ENCODE results near the gene CASP6. TPM values are rescaled to one million over a fixed set of nuclear protein-coding genes. Genes with fewer than 3 reads are reported as not detected.
A peak's percentile ranks its signal among the peaks of the same experiment; 100 is the strongest.

CASP6 gene
- total RNA-seq, result 3.8 TPM
- long read RNA-seq, transcript CASP6-201 (7 exons, 1,548 nt), result major isoform, 7 of 10 reads
- long read RNA-seq, partial matches to known transcripts, result 0 of 10 reads
- long read RNA-seq, other reads (novel, unspliced or antisense), result 2 of 10 reads

DNA sequence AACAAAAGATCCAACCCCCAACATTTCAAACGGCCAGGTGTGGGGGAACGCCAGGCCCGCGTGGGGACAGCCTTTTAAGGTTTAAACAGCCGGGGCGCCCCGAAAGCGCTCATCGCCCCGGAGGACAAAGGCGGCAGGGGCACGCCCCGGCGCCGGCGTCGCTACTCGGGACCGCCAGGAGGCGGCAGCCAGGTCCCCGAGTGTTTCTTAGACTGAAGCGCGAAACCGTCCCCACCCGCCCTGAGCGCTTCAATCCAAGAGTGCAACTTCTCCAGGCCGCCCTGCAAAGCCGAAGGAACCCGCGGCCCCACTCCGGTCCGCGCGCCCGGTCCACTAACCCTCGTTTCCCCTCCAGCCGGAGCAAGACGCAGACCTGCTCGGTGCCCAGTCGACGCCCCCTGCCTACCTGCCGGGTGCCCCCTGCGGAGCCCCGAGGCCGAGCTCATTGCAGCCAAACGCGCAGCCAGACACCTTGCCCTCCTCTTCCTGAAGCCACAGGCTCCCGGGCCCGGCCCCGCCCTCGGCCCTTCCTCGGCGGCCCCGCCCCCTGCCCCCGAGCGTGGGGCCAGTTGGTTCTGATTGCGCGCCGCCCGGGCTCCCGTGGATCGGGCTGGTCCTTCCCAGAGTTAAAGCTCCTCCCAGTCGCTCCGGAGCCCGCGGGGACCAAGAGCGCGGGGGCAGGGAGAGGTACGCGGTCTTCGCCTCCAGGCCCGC lies at the start of gene CASP6:
Gene CASP6 (minus strand): TSS at position 496 of the 714 bp plus-strand sequence. CDS start 50 bp downstream, at position 446.
- intact Hi-C loops (cut with DNase I), result loop anchor here (1.0 to 10.0 kb wide), 4 partner anchors 114 to 272 kb away; partner anchors contain the start of genes GAR1 and SEC24B
- peak; percentile 93 for DNase-seq (ENCODE audit: low spot score)

GRCh38 chr4:109752525-109752924 lies 49.3 kb upstream of the CASP6 start:
- DNase-seq (ENCODE audit: low spot score), result no peak
- intact Hi-C loops (cut with DNase I), result no loop called here

DNA sequence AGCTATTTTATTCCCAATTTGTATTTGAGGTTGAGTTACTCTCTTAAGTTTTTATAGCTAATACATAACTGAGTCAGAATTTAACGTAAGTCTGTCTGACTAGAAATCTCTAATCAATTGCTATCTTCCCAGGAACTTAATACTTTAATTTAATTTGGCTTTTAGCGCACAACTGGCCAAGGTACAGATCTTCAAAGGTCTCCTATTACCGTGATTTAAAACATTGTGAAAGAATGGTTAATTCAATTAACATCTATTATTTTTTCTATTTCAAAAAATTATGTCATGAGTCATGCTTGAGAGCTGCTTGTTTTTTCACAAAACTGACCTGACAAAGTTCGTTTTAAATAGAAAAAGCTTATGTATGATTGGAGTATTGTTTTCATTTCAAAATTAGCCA lies 48.6 kb upstream of the CASP6 start:
- intact Hi-C loops (cut with DNase I), result no loop called here
- no peak for DNase-seq (ENCODE audit: low spot score)

- DNase-seq (ENCODE audit: low spot score), result no peak
- intact Hi-C loops (cut with DNase I), result no loop called here
Observed at GRCh38 chr4:109750652-109751244, 47.5 kb upstream of the CASP6 start.

DNA sequence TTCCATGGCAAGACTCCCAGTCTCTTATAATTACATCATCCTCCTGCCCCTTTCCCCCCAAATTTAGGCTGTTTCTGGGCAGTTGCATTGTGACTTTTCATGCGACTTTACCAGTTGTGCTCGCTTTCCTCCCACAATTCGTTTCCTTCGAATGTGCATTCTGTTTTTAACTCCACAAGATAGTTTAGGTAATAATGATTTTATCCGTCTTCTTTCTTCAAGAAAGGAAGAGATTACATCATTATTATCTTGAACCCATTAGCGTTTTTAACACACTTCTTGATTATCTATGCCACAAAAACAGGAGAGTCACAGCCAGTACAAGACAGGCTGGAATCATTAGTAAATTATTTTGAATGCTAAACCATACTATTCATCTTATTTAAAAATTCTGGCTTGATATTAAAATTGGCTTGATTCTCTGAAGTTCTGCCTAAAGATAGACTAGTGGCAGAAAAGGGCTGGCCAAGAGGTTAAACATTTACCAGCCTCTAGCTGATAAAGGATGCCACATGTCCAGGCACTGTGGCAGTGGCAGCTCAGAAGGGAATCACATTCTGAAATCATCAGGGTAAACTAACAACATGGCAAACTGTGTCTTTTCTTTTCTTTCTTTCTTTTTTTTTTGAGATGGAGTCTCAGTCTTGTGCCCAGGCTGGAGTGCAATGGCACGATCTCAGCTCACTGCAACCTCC lies 46.3 kb upstream of the CASP6 start:
- intact Hi-C loops (cut with DNase I), result no loop called here
- DNase-seq (ENCODE audit: low spot score), result no peak

GRCh38 chr4:109748114-109748513 lies 44.9 kb upstream of the CASP6 start:
- intact Hi-C loops (cut with DNase I), result no loop called here
- no peak for DNase-seq (ENCODE audit: low spot score)

DNA sequence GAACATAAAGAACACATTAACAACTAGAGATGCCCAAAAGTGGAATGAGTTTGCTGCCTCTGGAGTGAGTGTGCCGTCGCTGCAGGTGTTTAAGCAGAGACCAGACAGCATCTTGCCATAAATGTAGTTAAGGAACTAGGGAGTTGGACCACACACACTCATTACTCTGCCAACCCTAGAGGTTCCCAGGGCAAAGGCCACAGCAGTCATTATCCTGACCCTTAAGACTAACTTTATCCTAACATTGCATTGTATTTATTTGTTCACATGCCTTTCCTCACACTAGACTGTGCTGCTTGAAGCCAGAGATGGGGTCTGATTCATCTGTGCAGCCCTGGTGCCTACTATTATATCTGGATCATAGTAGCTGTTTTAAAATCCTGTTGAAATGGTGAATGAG lies 43.5 kb upstream of the CASP6 start:
- intact Hi-C loops (cut with DNase I), result no loop called here
- no peak for DNase-seq (ENCODE audit: low spot score)

- intact Hi-C loops (cut with DNase I), result no loop called here
- no peak for DNase-seq (ENCODE audit: low spot score)
Observed at GRCh38 chr4:109745830-109746229, 42.6 kb upstream of the CASP6 start.

GRCh38 chr4:109739547-109739946 lies 36.3 kb upstream of the CASP6 start:
- DNase-seq (ENCODE audit: low spot score), result no peak
- intact Hi-C loops (cut with DNase I), result no loop called here

DNA sequence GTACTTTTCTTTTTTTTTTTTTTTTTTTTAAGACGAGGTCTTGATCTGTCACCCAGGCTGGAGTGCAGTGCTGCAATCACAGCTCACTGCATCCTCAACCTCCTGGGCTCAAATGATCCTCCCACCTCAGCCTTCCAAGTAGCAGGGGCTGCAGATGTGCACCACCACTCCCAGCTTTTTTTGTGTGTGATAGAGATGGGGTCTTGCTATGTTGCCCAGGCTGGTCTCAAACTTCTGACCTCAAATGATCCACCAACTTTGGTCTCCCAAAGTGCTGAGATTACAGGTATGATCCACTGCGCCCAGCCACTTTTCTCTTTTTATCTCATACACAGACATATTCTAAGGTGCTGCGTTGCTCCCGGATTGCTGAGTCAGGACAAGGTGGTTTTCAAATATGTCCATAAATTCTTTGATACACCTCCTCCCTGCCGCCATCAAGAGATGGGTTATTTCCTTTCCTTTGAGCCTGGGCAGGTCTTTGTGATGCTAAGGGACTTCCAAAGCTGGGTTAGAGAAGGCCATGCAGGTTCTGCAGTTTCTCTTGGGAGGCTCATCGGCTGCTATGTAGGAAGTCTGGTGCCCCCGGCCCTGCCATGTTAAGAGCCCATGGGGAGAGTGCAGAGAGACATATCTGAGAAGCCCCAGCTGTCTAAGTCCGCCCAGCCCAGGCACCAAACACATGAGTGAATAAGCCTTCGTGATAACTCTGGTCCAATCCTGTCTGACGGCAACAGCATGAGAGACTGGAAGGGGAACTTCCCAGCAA lies 35.0 kb upstream of the CASP6 start:
- no peak for DNase-seq (ENCODE audit: low spot score)
- intact Hi-C loops (cut with DNase I), result no loop called here

GRCh38 chr4:109735566-109736365 lies 32.5 kb upstream of the CASP6 start:
- no peak for DNase-seq (ENCODE audit: low spot score)
- intact Hi-C loops (cut with DNase I), result no loop called here

DNA sequence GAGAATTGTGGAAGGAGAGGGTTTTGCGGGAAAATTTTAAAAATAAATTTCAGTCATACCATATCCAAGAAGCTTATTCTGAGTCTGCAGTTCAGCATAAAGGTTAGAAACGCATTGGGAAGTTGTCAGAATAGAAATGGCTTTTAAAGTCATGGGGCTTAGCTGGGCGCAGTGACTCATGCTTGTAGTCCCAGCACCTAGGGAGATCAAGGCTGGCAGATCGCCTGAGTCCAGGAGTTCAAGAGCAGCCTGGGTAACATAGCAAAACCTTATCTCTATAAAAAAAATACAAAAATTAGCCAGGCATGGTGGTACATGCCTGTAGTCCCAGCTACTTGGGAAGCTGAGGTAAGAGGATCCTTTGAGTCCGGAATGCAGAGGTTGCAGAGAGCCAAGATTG lies 30.5 kb upstream of the CASP6 start:
- DNase-seq (ENCODE audit: low spot score), result no peak
- intact Hi-C loops (cut with DNase I), result loop anchor here (5.0 kb wide), 1 partner anchor 69 kb away; the partner anchor contains the start of gene CFI

- intact Hi-C loops (cut with DNase I), result loop anchor here (5.0 kb wide), 1 partner anchor 71 kb away; the partner anchor contains the start of gene CFI
- DNase-seq (ENCODE audit: low spot score), result no peak
Observed at GRCh38 chr4:109730619-109731545, 27.6 kb upstream of the CASP6 start.

DNA sequence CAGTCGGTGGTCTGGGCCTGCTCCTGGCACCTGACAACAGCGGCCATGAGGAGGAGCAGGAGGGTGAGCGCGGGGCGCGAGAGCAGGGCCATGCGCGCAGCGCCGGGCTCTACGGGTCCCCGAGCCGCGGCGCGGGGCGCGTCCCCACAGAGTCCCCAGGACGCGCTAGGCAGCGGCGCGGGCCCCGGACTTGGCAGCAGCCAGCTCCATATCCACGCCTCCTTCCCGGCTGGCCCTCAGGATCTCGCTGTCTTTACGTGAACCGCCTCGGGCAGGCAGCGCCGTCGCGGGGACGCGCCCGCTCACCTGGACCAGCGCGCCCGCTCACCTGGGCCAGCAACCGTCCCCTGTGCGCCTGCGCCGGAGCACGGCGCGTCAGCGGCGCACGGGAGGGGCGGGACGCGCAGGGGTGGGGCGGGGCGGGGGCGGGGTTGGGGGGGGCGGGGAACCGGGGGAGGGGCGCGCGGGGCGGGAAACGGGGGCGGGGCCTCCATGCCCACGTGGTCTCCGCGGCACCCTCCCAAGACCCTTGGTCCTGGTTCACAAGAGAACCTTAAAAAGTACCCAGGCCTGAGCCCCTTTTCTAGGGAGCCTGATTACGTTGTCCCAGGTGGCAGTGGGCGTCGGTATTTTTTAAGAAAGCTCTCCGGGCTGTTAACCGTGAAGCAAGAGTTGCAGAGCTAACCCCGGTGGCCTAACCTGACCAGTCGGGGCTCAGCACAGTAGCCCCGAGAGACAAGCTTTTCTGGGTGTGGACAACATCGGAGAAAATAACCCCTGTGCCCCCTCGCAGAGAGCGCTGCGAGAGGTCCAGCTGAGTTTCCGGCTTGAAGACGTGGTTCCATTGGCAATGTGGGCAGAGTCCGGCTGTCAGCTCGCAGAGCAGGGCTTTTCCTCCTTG lies 26.7 kb upstream of the CASP6 start, which contains the start of gene PLA2G12A:
Gene PLA2G12A (minus strand): TSS at position 353 of the 901 bp plus-strand sequence. CDS start 261 bp downstream, at position 92.
- DNase-seq (ENCODE audit: low spot score), result peak; percentile 84
- intact Hi-C loops (cut with DNase I), result loop anchor here (1.0 to 5.0 kb wide), 2 partner anchors 72 to 85 kb away; partner anchors contain the start of genes CFI and GAR1

- intact Hi-C loops (cut with DNase I), result loop anchor here (1.0 kb wide), 1 partner anchor 86 kb away; the partner anchor contains the start of gene GAR1
- DNase-seq (ENCODE audit: low spot score), result no peak
Observed at GRCh38 chr4:109729117-109729717, 26.0 kb upstream of the CASP6 start.

GRCh38 chr4:109728385-109728784 lies 25.1 kb upstream of the CASP6 start:
- no peak for DNase-seq (ENCODE audit: low spot score)
- intact Hi-C loops (cut with DNase I), result no loop called here

Data from cardiac septum (tissue), 1 donor.